CD4-positive, alpha-beta T cell treated with Interleukin-6 at 100 ng/mL for 8 hours (primary cell): ENCODE results near the gene PROB1.
"Not testable (repeated sequence)": the region's sequence is repeated elsewhere in the genome, so short reads cannot be mapped to it uniquely, and the experiment has no call there.

Experiments
- DNase-seq: peaks from one replicate; pipeline ENCODE4 v3.0.0-alpha.2; 2020; ENCODE audit warnings: mixed read lengths, low spot score

The PROB1 gene

DNA sequence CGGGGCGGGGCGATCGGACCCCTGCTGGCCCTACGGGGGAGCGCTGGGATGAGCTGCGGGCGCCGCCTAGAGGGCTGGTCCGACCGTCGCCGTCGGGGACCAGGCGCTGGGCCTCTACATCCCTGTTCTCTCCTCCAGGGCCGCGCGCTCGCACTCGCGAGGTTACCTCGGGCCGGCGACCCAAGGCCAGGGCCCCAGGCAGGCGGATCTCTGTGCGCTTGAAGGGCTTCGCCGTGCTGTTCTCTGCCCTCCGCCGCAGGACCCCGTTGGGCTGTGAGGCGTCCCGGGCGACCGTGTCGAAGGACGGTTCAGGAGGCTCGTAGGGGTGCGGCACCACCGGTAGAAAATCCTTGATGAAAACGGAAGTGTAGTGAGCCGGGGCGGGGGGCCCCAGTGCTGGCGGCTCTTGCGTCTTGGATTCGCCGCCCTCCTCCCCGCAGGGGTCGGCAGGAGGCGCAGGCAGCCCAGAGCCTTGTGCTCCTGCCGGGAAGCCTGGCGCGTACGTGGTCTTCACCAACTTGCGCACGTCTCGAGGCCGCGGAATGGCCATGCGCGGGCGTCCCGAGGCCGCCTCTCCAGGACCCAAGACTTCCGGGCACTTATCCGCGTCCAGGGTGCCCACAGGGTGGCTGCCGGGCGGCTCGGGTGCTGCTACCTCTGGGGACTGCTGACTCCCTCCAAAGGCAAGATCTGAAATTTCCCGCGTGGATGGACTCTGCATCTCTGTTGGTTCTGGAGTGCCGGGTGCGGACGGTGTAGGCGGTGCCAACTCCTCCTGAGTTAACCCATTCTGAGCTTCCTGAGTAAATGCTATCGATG is 2.0 kb downstream of the PROB1 start:
- DNase-seq = peak; percentile 67

DNA sequence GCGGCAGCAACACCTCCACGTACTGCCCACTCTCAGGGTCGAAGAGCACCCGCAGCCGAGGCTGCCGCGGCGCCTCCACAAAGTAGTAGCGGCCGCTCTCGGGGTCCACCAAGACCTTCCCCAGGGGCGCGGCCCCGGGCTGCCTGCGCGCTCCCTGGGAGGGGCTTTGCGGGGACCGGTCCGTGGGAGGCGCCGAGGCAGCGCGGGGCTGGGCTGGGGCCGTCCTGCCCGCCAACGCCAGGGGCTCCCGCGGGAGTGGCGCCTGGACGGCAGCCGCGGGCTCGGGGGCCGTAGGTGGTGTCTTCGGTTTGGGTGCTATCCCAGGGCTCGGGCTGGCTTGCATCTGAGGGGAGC is 2.6 kb downstream of the PROB1 start:
- no peak for DNase-seq

GRCh38 chr5:139391570-139392323 is 3.2 kb downstream of the PROB1 start:
- DNase-seq = no peak

GRCh38 chr5:139390639-139391569 is 4.0 kb downstream of the PROB1 start:
- DNase-seq = no peak

GRCh38 chr5:139389701-139390638 is 4.9 kb downstream of the PROB1 start, which contains the start of gene MZB1:
Gene MZB1 (minus strand): TSS chr5:139389913. CDS start chr5:139389856, 57 bp downstream.
- DNase-seq = peak; percentile 50

- no peak for DNase-seq
These were observed 6.6 kb downstream of the PROB1 start for GRCh38 chr5:139388198-139388821.

- DNase-seq = no peak
These were observed 7.2 kb downstream of the PROB1 start for GRCh38 chr5:139387611-139388197.

GRCh38 chr5:139386956-139387355 is 7.9 kb downstream of the PROB1 start:
- DNase-seq = not testable (repeated sequence)

- no peak for DNase-seq
These were observed 8.9 kb downstream of the PROB1 start for GRCh38 chr5:139386050-139386438.

GRCh38 chr5:139385061-139386049 is 9.5 kb downstream of the PROB1 start:
- DNase-seq = peak; percentile 22

DNA sequence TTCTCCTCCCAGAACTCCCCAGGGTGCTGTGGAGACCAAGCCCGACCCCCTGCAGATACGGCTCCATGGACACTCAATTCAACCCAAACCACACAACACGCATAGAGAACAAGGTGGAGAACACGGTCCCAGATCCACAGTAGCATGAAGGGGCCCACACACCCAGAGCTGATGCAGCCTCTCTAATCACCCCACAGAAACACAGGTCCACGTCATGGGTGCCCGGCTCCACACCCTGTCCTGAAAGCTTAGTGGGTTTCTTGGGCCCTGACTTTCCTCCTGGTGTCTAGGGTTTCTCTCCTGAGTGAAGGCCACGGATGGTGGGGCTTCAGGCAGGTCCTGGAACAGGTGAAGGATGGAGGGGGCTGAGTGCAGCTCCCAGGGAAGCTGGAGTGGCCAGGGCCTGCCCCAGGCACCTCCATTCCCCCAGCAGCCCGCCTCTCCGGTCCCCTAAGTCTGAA is 10.3 kb downstream of the PROB1 start:
- DNase-seq = no peak

DNA sequence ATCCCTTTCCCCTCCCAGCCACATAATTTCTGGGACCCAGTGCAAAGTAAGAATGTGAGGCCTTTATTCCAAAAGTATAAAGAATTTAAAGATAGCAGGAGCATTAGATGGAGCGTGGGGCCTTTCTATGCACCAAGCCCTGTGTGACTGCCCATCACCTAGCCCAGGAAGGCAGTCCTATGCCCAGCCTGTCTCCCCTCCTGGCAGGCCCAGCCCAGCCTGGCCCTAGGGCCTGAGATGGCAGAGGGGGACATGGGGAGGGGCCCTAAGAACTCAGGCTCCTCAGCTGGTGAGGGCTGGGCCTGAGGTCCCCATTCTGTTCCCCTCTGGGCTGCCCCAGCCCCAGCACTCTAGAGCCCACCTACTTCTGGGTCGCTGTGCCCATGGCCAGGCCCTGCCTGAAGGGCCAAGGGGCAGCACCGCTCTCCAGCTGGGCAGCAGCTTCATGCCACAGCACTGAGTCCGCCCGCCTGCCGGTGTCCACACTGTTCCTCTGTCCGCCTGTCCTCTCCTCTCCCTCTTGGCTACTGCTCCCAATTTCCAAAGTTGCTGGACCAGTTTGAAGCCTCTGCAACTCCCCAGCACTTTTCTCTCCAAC is 10.8 kb downstream of the PROB1 start:
- DNase-seq = no peak

GRCh38 chr5:139383275-139383992 is 11.5 kb downstream of the PROB1 start, which contains the start of gene SLC23A1:
Gene SLC23A1 (minus strand): TSS chr5:139383297. CDS start chr5:139383253, 44 bp downstream.
- no peak for DNase-seq

DNA sequence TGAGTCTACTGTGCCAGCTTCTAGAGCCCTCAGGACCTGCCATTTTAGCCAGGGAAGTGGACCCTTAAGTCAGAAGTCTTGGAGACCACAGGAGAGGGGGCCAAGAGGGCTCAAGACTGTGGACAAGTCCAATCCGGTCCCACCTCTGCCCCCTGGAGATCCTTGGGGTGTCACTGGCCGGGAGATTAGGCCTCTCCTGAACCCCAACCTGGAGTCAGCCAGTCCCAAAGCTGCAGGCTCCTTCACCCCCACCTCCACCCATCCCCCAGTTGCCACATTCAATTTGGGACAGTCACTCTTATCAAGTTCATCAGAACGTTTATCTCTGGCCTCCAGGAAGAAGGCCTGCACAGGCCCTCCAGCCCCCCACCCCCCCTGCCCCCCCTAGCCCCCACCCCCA is 12.1 kb downstream of the PROB1 start:
- DNase-seq = no peak

DNA sequence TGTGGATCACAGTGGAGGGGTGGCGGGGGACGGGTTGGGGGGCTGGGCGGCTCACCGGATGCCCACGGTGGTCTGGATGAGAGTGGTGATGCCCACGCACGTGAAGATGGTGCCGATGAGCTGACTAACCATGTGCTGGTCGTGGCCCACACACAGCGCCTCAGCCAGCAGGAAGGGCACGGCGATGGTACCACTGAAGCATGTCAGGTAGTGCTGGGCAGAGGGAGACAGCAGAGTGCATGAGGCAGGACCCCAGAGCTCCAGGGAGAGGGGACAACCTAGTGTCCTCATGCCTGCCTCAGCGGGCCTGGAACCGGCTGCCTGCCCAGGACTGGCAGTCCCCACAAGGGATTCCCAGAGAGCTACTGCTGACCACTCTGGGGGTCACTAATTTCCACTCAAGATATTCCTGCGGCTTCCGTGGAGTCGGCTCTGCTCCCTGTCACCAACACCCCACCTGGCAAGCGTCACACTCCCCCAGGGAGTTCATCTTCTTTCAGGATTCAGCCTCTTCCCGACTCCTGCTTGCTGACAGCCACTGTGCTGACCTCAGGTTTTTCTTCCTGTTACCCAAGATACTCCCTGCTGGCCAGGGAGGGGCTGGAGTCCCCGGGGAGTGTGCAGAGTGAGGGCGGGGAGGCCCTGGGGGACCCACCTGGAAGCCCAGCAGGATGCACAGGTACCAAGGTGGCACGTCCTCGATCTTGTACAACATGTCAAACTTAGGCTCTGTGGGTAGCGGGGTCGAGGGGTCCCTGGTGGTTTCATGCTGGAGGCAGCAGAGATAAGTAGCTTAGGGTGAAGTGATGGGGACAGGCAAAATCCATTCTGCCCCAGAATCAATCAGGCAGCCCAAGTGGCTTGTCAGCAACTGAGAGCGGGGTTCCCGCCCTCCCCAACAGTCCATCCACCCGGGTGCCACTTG is 12.8 kb downstream of the PROB1 start:
- no peak for DNase-seq

DNA sequence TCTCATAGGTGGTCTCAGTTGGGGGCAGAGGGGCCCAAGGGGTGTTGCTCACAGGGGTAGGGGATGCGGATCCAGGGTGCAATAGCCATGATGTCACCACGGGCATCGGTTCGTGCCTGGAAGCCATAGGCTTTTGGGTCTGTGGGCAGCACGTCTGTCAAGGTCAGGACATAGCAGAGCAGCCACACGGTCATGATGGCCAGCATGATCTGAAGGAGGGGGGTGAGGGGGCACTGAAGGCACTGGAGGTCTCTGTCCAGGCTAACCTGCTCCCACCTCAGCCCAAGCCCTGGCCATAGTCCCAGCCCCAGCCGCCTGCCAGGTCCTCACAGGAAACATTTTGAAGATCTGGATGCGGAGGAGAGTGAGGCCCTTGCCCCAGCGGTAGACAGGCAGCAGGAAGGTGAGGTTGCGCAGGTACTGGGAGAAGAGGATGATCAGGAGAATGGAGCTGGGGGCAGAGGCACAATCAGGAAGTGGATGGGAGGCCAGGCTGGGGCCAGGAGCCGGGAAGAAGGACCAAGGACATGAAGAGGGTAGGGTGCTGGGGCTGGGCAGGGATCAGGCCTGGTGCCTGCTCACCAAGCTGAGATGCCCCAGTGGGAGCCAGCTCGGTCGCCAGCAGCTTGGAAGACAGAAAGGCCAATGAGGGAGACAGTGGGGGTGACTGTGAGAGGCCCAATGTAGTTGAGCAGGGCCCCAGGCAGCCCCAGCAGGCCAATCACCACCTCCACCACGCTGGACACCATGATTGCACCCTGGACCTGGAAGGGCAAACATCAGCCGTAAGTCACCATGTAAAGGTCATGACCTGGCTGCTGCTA is 15.1 kb downstream of the PROB1 start:
- no peak for DNase-seq
